Frontal cortex (tissue), 4 donors: ENCODE data around the gene MMP15. TPM values are rescaled to one million over a fixed set of nuclear protein-coding genes. Genes with fewer than 3 reads are reported as not detected.

Experiments used
- DNase-seq, 2 donors: peaks; one replicate each; pipeline ENCODE4 v3.0.0; 2012; ENCODE audit warnings: low spot score in 2 of 2
- FAIRE-seq: peaks from 2 replicates; lab custom pipeline; 2012; peaks lifted over from hg19 to GRCh38; lab: Jason Lieb, UNC
- total RNA-seq: library from RNA; depleted of rRNA; stranded (reverse); fragments of >200 nt; gene quantifications from one replicate; pipeline ENCODE4 v1.2.3, GENCODE V29; 2014
- donor health status: control.
- donor health status: control.
- donor health status: control.

MMP15 gene
- total RNA-seq, 1 donor from 2014 or later, result 12.2 TPM

- DNase-seq (peak in 1 of 2 donors; percentile 19), FAIRE-seq (no peak)
These were observed 5.7 kb downstream of the MMP15 start for GRCh38 chr16:58031016-58031800.

GRCh38 chr16:58032710-58033293, 7.2 kb downstream of the MMP15 start:
- DNase-seq, result no peak
- no peak for FAIRE-seq

- no peak for DNase-seq
- FAIRE-seq, result no peak
These were observed 8.7 kb downstream of the MMP15 start for GRCh38 chr16:58034128-58034685.

DNA sequence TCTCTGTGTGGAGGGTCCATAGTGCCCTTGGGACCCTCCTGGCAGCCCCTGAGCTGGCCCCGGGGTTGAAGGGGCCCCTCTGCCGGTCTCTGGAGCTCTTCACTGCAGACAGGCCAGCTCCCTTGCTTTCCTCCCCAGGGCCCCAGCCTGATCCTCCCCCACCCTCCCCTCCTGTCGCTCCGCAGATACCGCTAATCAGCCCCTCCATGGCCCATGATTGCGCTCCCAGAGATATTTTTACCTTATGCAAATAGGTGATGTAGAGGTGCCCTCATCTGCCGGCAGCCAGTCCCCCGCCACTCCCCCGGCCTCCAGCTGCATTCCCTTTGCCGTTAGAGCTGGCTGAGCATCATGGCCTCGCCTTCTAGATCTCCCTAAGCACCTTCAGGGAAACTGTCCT, 9.2 kb downstream of the MMP15 start:
- FAIRE-seq (no peak), DNase-seq (no peak)

- DNase-seq (no peak), FAIRE-seq (no peak)
These were observed 10.0 kb downstream of the MMP15 start for GRCh38 chr16:58035356-58036170.

DNA sequence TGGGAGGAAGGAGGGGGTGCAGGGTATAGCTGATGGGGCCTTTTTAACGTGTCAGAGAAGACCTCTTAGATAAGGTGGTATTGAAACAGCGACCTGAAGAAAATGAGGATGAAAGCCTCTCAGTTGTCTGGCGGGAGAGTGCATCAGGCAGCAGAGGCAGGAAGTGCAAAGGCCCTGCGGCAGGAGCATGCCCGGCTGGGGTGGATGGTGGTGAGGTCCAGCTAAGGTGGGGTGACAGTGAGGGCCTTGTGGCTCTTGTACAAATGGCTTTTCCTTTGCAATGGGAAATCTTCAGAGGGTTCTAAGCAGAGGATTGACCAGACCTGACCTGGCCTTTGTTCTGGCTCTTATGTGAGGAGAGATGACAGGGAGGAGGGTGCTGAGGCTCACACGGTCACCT, 11.4 kb downstream of the MMP15 start:
- FAIRE-seq (no peak), DNase-seq (no peak)

- FAIRE-seq (no peak), DNase-seq (no peak)
These were observed 12.0 kb downstream of the MMP15 start for GRCh38 chr16:58037365-58038057.

- FAIRE-seq (no peak), DNase-seq (no peak)
These were observed 12.7 kb downstream of the MMP15 start for GRCh38 chr16:58038219-58038641.

- FAIRE-seq (no peak), DNase-seq (no peak)
These were observed 14.4 kb downstream of the MMP15 start for GRCh38 chr16:58039829-58040495.

- FAIRE-seq (no peak), DNase-seq (no peak)
These were observed 14.9 kb downstream of the MMP15 start for GRCh38 chr16:58040496-58040846.

GRCh38 chr16:58040945-58041627, 15.5 kb downstream of the MMP15 start:
- FAIRE-seq (no peak), DNase-seq (no peak)

DNA sequence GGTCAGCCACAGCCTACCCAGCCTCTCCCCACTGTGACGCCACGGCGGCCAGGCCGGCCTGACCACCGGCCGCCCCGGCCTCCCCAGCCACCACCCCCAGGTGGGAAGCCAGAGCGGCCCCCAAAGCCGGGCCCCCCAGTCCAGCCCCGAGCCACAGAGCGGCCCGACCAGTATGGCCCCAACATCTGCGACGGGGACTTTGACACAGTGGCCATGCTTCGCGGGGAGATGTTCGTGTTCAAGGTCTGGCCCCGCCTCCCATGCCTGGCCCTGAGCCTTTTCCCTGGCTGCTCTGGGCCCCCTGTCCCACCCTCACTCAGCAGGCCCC, 16.0 kb downstream of the MMP15 start:
- DNase-seq, result no peak
- no peak for FAIRE-seq

- DNase-seq, result peak in 1 of 2 donors; percentile 21
- no peak for FAIRE-seq
These were observed 16.7 kb downstream of the MMP15 start for GRCh38 chr16:58042001-58042885.

- no peak for FAIRE-seq
- peak in 1 of 2 donors; percentile 22 for DNase-seq
These were observed 17.4 kb downstream of the MMP15 start for GRCh38 chr16:58042886-58043515.

DNA sequence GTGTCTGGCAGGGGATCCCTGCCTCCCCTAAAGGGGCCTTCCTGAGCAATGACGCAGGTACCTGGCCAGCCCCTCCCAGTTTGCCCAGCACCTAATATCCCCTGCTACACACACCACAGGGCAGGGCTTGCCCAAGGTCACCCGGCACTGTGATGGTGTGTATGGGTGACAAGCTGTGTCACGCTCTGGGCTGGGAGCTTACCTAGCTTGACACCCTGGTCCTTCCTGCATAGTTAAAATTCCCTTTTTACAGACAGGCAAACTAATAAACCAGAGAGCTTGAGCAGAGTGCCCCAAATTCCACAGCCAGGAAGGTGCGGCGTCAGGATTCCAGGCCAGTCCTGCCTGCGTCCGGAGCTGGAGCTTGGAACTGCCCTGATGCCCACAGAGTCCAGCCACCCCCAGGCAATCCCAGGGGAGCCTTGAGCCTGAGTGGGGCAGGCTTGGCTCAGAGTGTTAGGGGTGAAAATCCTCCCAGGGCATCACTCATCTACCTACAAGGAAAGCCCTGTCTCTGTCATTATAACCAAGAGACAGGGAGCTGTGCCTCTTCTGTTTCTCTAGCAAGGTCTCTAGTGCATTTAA, 18.1 kb downstream of the MMP15 start:
- peak in 1 of 2 donors; percentile 21 for DNase-seq
- FAIRE-seq, result no peak

- DNase-seq (peak in 1 of 2 donors; percentile 16), FAIRE-seq (no peak)
These were observed 18.9 kb downstream of the MMP15 start for GRCh38 chr16:58044266-58045019.
